Transverse colon (tissue), 4 donors: ENCODE results near the gene C2CD4B. TPM values are rescaled to one million over a fixed set of nuclear protein-coding genes. Genes with fewer than 3 reads are reported as not detected.

Source experiments
- DNase-seq: peaks from one replicate; pipeline ENCODE4 v3.0.0-alpha.2; 2019
- H3K27ac ChIP-seq, 4 donors: fragments of 200-600 bp; sonication (generic); 2 replicates each; pipeline ENCODE4 v1.5.1; 2016 to 2018; ENCODE audit warnings: inconsistent platforms in 4 of 4
- H3K27me3 ChIP-seq: fragments of 200-600 bp; sonication (generic); 2 replicates; pipeline ENCODE4 v1.5.1; 2017; ENCODE audit warnings: inconsistent platforms
- H3K36me3 ChIP-seq, 4 donors: fragments of 200-600 bp; sonication (generic); 2 replicates each; pipeline ENCODE4 v1.5.1; 2017 to 2019; ENCODE audit warnings: inconsistent platforms in 4 of 4
- H3K4me1 ChIP-seq, 4 donors: fragments of 200-600 bp; sonication (generic); 2 replicates each; pipeline ENCODE4 v1.5.1; 2017 to 2020; ENCODE audit warnings: inconsistent platforms in 4 of 4
- H3K4me3 ChIP-seq, 4 donors: fragments of 200-600 bp; sonication (generic); 1 replicate in 1 of 4; 2 replicates in 3 of 4; pipeline versions ENCODE4 v1.5.1 to v1.6.1; 2017 to 2019; ENCODE audit warnings: inconsistent platforms in 4 of 4
- H3K9me3 ChIP-seq, 2 donors: fragments of 200-600 bp; sonication (generic); 2 replicates each; pipeline ENCODE4 v1.5.1; 2017 to 2019; ENCODE audit warnings: inconsistent platforms in 2 of 2
- EP300 ChIP-seq: sonication (generic); formaldehyde crosslinking; IDR thresholded peaks from one replicate; pipeline ENCODE4 v1.6.1; 2017; ENCODE audit warnings: antibody characterized with exemption, low read depth
- POLR2A ChIP-seq: fragments of 450-650 bp; IDR thresholded peaks from one replicate; pipeline ENCODE4 v1.6.1; 2016; ENCODE audit warnings: antibody characterized with exemption, mild to moderate bottlenecking, moderate library complexity
- POLR2AphosphoS5 ChIP-seq, 3 donors: sonication (generic); formaldehyde crosslinking; IDR thresholded peaks; one replicate each; pipeline ENCODE4 v1.6.1; 2016; ENCODE audit warnings: antibody characterized with exemption in 3 of 3
- WGBS, 2 donors: methylation state at CpG; one replicate each; pipeline ENCODE4 v1.1.5; 2018; ENCODE audit warnings: low coverage in 1 of 2; 5-methylcytosine and 5-hydroxymethylcytosine counted together
- in situ Hi-C, 4 donors: fragments of 200-750 bp; cut with MboI; loops; one replicate each; pipeline versions ENCODE4 v1.15.0 to v1.15.1; 2017; ENCODE audit warnings: low sequenced_read_pairs in 3 of 4, low pct_ligation_motif_present in 1 of 4, low pct_unique_long_range_greater_than_20kb in 1 of 4
- intact Hi-C: fragments of 100-400 bp; cut with DNase I; formaldehyde crosslinking; loops from one replicate; pipeline ENCODE4 v1.15.1; 2023; ENCODE audit warnings: low total_unique reads
- total RNA-seq, 4 donors: library from RNA; depleted of rRNA; stranded (reverse); fragments of >200 nt; gene quantifications; one replicate each; pipeline ENCODE4 v1.1.0, GENCODE V29; 2016
- TF ChIP-seq, protein P1 (sequence below), 5 experiments: fragments of 200-600 bp in 3 of 5; fragments of 450-650 bp in 2 of 5; sonication (generic) in 3 of 5; IDR thresholded peaks; 1 replicate in 2 of 5; 2 replicates in 3 of 5; pipeline ENCODE4 v1.5.1; 2016 to 2017; ENCODE audit warnings: antibody characterized with exemption in 5 of 5, inconsistent platforms in 3 of 5, mild to moderate bottlenecking in 2 of 5, moderate library complexity in 1 of 5

Gene C2CD4B
- 10 to 100 TPM in 1 of 4 donors, 1 to 10 TPM in 2, not detected in 1; 2.5 to 29.9 (median 2.7) TPM for total RNA-seq

GRCh38 chr15:62165104-62165792 lies at the start of gene C2CD4B:
C2CD4B (minus strand) TSS chr15:62165285; CDS start chr15:62164984, 301 bp downstream.
- intact Hi-C loops = no loop called here
- 34 to 39% methylated on average over 7 to 34 of the region's 34 CpGs for WGBS, 2 donors
- peak; percentile 72 for DNase-seq
- peak; percentile 46 to 83 (median 82) for TF ChIP-seq POLR2AphosphoS5 (IDR thresholded peaks at IDR 0.05)
- TF ChIP-seq, protein P1, sequence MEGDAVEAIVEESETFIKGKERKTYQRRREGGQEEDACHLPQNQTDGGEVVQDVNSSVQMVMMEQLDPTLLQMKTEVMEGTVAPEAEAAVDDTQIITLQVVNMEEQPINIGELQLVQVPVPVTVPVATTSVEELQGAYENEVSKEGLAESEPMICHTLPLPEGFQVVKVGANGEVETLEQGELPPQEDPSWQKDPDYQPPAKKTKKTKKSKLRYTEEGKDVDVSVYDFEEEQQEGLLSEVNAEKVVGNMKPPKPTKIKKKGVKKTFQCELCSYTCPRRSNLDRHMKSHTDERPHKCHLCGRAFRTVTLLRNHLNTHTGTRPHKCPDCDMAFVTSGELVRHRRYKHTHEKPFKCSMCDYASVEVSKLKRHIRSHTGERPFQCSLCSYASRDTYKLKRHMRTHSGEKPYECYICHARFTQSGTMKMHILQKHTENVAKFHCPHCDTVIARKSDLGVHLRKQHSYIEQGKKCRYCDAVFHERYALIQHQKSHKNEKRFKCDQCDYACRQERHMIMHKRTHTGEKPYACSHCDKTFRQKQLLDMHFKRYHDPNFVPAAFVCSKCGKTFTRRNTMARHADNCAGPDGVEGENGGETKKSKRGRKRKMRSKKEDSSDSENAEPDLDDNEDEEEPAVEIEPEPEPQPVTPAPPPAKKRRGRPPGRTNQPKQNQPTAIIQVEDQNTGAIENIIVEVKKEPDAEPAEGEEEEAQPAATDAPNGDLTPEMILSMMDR (IDR thresholded peaks at IDR 0.05) = peak in 2 of 5 experiments; percentile 9 to 19
- peak; percentile 72 for TF ChIP-seq POLR2A
- TF ChIP-seq EP300 = no peak
- H3K27ac ChIP-seq = peak within 1 kb of the TSS; percentile 16 to 61 (median 34)
- H3K4me3 ChIP-seq = peak within 1 kb of the TSS in 3 of 4 donors; percentile 38 to 59 (median 45)
- H3K9me3 ChIP-seq = no peaks in the 10 kb centered on the region
- peaks cover 0 to 20% (median 17%) of the 10 kb centered on the region in 4 donors for H3K4me1 ChIP-seq
- H3K36me3 ChIP-seq = no peaks in the 10 kb centered on the region
- in situ Hi-C loops = no loop called here
- peaks cover 69% of the 10 kb centered on the region for H3K27me3 ChIP-seq

DNA sequence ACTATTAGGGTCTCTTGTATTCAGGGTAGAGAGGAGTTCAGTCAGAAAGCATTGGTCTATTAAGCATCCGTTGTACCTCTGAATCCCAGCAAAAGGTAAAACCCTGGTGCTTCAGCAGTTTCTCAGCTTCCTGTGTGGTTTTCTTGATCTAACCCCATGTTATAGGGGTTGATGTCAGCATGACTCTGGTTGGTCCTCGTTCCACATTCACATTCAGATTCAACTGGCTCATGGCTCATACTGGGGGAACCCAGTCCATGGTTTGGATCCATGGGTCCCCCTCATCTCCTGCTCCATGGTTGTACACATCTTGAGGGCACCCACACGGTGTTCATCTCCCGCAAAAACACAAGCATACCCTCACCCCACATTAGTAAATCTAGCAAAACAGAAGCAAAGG lies 47.7 kb upstream of the C2CD4B start:
- Histone ChIP-seq H3K4me3 (no peak overlapping the region), H3K27ac (no peak overlapping the region), H3K4me1 (no peaks in the 10 kb centered on the region), H3K27me3 (no peaks in the 10 kb centered on the region), H3K36me3 (no peaks in the 10 kb centered on the region), H3K9me3 (peaks cover 15% of the 10 kb centered on the region in 2 donors)
- intact Hi-C loops = no loop called here
- no peak for TF ChIP-seq POLR2AphosphoS5 (IDR thresholded peaks at IDR 0.05)
- TF ChIP-seq, protein P1 (IDR thresholded peaks at IDR 0.05) = no peak
- in situ Hi-C loops = no loop called here
- 87 to 100% methylated on average over 1 to 4 of the region's 4 CpGs for WGBS, 2 donors
- DNase-seq = no peak

GRCh38 chr15:62211348-62211747 lies 46.3 kb upstream of the C2CD4B start:
- no peaks in the 10 kb centered on the region for H3K4me1 ChIP-seq
- DNase-seq = no peak
- H3K4me3 ChIP-seq = no peak overlapping the region
- H3K27ac ChIP-seq = no peak overlapping the region
- peaks cover 5 to 11% of the 10 kb centered on the region in 2 donors for H3K9me3 ChIP-seq
- in situ Hi-C loops = no loop called here
- intact Hi-C loops = no loop called here
- no peaks in the 10 kb centered on the region for H3K27me3 ChIP-seq
- H3K36me3 ChIP-seq = no peaks in the 10 kb centered on the region
- TF ChIP-seq, protein P1 (IDR thresholded peaks at IDR 0.05) = no peak
- TF ChIP-seq POLR2AphosphoS5 (IDR thresholded peaks at IDR 0.05) (no peak), EP300 (no peak), POLR2A (no peak)
- 59 to 60% methylated on average over 1 to 2 of the region's 2 CpGs for WGBS, 2 donors

DNA sequence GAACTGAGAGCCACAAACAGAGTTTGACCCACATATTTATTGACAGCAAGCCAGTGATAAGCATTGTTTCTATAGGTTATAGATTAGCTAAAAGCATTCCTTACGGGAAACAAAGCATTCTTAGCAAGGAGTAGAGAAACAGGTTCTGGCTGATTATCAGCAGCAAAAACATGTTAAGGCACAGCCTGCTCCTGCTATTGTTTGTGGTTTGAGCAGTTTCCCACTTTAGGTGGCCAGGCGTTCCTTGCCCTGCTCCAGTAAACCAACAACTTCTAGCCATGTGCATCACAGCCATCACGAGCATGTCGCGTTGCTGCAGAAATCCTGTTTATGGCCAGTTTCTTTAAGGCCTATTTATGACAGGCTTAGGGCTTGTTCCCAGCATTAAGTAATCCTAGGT lies 44.7 kb upstream of the C2CD4B start:
- in situ Hi-C loops = no loop called here
- TF ChIP-seq POLR2A (no peak), POLR2AphosphoS5 (IDR thresholded peaks at IDR 0.05) (no peak), EP300 (no peak)
- TF ChIP-seq, protein P1 (IDR thresholded peaks at IDR 0.05) = no peak
- whole genome bisulfite sequencing, 2 donors = 49 to 72% methylated on average over 3 to 5 of the region's 5 CpGs
- Histone ChIP-seq H3K4me1 (no peaks in the 10 kb centered on the region), H3K4me3 (no peak overlapping the region), H3K27me3 (no peaks in the 10 kb centered on the region), H3K36me3 (no peaks in the 10 kb centered on the region), H3K9me3 (no peaks in the 10 kb centered on the region), H3K27ac (peak overlapping the region in 3 of 4 donors; percentile 38 to 43 (median 40))
- intact Hi-C loops = no loop called here
- peak; percentile 22 for DNase-seq
